Measurements from ENCODE around the gene RNASEH1. TPM values are rescaled to one million over a fixed set of nuclear protein-coding genes. Genes with fewer than 3 reads are reported as not detected.
A peak's percentile ranks its signal among the peaks of the same experiment; 100 is the strongest.
"Not testable (repeated sequence)": the region's sequence is repeated elsewhere in the genome, so short reads cannot be mapped to it uniquely, and the experiment has no call there.

RNASEH1 gene
- total and polyA plus RNA-seq, 5 donors from 2014 or later, result 29.7 to 33.2 (median 30.8) TPM

DNA sequence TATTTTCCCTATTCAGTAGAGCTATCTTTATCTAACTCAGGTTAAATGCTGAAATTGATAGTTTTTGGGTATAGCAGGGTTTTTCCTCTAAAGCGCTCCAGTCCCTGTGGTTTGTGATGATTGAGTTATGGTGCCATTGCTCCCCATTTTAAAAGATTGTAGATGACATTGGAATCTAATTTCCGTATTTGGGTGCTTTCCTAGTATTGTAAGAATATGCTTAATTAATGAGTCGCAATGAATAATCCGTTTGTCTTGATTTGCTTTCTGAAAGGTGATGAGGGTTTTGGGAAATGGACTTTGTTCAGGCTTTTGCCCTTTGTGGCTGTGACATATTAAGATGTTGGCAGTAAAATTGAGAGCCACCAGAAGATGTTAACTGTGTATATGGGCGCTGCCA lies 20.9 kb upstream of the RNASEH1 start:
- Histone ChIP-seq H3K9me3 (ENCODE audit: control insufficient read depth in 2 of 2, low read length in 2 of 2) (no peaks in the 10 kb centered on the region), H3K4me1 (ENCODE audit: control insufficient read depth, insufficient read depth, low read length, poor library complexity, severe bottlenecking) (peaks cover 25% of the 10 kb centered on the region), H3K27ac (ENCODE audit: insufficient read depth, low read length, poor library complexity, severe bottlenecking) (no peak overlapping the region), H3K27me3 (ENCODE audit: control insufficient read depth, insufficient read depth, low read length) (no peaks in the 10 kb centered on the region), H3K4me3 (ENCODE audit: low read depth, low read length) (no peak overlapping the region), H3K36me3 (ENCODE audit: control insufficient read depth, insufficient read depth, low read length) (peaks cover 73% of the 10 kb centered on the region)
- Mint-ChIP-seq H3K4me3 (peak overlapping the region in 1 of 4 donors; percentile 33), H3K4me1 (peaks cover 30 to 51% (median 32%) of the 10 kb centered on the region in 4 donors), H3K27me3 (no peaks in the 10 kb centered on the region), H3K27ac (peak overlapping the region in 1 of 3 donors; percentile 53), H3K9me3 (peaks cover 0 to 4% (median 0%) of the 10 kb centered on the region in 7 donors), H3K36me3 (peaks cover 51% of the 10 kb centered on the region)
- DNase-seq, result no peak
- no peak for ATAC-seq (ENCODE audit: low read depth in 2 of 2)

DNA sequence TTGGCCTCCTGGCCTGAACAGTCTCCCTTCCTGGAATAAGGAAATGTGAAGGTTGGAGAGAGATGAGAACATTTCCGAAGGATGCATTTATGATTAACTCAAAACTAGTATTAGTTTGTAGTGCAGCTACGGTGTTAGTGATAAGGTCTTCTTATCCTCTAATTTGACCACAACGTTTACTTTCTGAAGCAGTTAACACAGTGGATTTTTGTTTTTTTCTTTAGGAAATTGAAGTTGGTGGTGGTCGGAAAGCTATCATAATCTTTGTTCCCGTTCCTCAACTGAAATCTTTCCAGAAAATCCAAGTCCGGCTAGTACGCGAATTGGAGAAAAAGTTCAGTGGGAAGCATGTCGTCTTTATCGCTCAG lies 18.1 kb upstream of the RNASEH1 start:
- ATAC-seq (ENCODE audit: low read depth in 2 of 2); DNase-seq; H3K9me3 Mint-ChIP-seq; H3K9me3 ChIP-seq (ENCODE audit: control insufficient read depth in 2 of 2, low read length in 2 of 2); H3K27me3 Mint-ChIP-seq; H3K27me3 ChIP-seq (ENCODE audit: control insufficient read depth, insufficient read depth, low read length): not testable (repeated sequence)
- Mint-ChIP-seq H3K36me3 (peaks cover 40% of the 10 kb centered on the region), H3K4me3 (peak overlapping the region; percentile 81 to 93 (median 90)), H3K27ac (peak overlapping the region; percentile 84 to 94 (median 94)), H3K4me1 (peaks cover 23 to 53% (median 31%) of the 10 kb centered on the region in 4 donors)
- peaks cover 50% of the 10 kb centered on the region for H3K36me3 ChIP-seq (ENCODE audit: control insufficient read depth, insufficient read depth, low read length)
- H3K4me3 ChIP-seq (ENCODE audit: low read depth, low read length), result peak overlapping the region; percentile 69
- peaks cover 25% of the 10 kb centered on the region for H3K4me1 ChIP-seq (ENCODE audit: control insufficient read depth, insufficient read depth, low read length, poor library complexity, severe bottlenecking)
- peak overlapping the region; percentile 92 for H3K27ac ChIP-seq (ENCODE audit: insufficient read depth, low read length, poor library complexity, severe bottlenecking)

DNA sequence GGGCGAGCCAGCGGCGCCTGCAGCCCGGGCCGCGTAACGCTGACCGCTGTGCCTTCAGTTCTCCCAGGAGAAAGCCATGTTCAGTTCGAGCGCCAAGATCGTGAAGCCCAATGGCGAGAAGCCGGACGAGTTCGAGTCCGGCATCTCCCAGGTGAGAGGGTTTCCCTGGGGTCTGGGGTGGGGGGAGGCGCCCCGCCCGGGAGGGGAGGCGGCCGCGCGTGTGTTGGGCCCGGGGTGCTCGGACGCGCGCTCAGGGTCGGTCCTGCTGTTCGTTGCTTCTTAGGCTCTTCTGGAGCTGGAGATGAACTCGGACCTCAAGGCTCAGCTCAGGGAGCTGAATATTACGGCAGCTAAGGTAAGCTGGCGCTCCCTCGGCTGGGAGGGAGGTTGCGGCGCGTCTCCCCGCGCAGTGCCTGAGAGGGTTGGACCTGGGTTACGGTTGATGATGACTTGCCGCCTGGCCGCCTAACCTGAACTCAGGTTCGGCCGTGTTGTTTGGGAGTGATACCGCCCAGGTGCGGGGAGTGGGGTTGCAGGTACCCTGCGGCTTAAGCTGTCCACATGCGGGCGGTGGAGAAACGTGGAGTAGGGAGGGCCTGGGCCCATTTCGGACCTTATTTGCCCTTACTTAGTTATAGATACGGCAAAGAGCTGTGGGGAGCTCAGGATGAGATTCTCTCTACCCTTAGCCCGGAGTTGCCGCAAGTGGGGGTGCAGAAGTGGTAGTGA lies 17.6 kb upstream of the RNASEH1 start:
- Mint-ChIP-seq H3K4me3 (peak overlapping the region; percentile 81 to 93 (median 90)), H3K36me3 (peaks cover 37% of the 10 kb centered on the region), H3K4me1 (peaks cover 22 to 52% (median 31%) of the 10 kb centered on the region in 4 donors)

GRCh38 chr2:3574155-3574554 lies 16.0 kb upstream of the RNASEH1 start:
- no peaks in the 10 kb centered on the region for H3K27me3 ChIP-seq (ENCODE audit: control insufficient read depth, insufficient read depth, low read length)
- Mint-ChIP-seq H3K27me3 (no peaks in the 10 kb centered on the region), H3K36me3 (peaks cover 25% of the 10 kb centered on the region), H3K4me3 (peak overlapping the region; percentile 81 to 93 (median 90)), H3K9me3 (peaks cover 0 to 4% (median 0%) of the 10 kb centered on the region in 7 donors), H3K27ac (peak overlapping the region in 2 of 3 donors; percentile 86 to 94), H3K4me1 (peaks cover 19 to 43% (median 27%) of the 10 kb centered on the region in 4 donors)
- H3K27ac ChIP-seq (ENCODE audit: insufficient read depth, low read length, poor library complexity, severe bottlenecking), result no peak overlapping the region
- H3K4me3 ChIP-seq (ENCODE audit: low read depth, low read length), result no peak overlapping the region
- H3K36me3 ChIP-seq (ENCODE audit: control insufficient read depth, insufficient read depth, low read length), result peaks cover 30% of the 10 kb centered on the region
- DNase-seq (no peak), ATAC-seq (ENCODE audit: low read depth in 2 of 2) (no peak)
- H3K9me3 ChIP-seq (ENCODE audit: control insufficient read depth in 2 of 2, low read length in 2 of 2), result no peaks in the 10 kb centered on the region
- peaks cover 25% of the 10 kb centered on the region for H3K4me1 ChIP-seq (ENCODE audit: control insufficient read depth, insufficient read depth, low read length, poor library complexity, severe bottlenecking)

More for the DNA sequence above, 17.6 kb upstream of the RNASEH1 start:
- peaks cover 0 to 4% (median 0%) of the 10 kb centered on the region in 7 donors for H3K9me3 Mint-ChIP-seq
- Histone ChIP-seq H3K27ac (ENCODE audit: insufficient read depth, low read length, poor library complexity, severe bottlenecking) (peak overlapping the region; percentile 92), H3K4me1 (ENCODE audit: control insufficient read depth, insufficient read depth, low read length, poor library complexity, severe bottlenecking) (peaks cover 25% of the 10 kb centered on the region), H3K4me3 (ENCODE audit: low read depth, low read length) (peak overlapping the region; percentile 71), H3K9me3 (ENCODE audit: control insufficient read depth in 2 of 2, low read length in 2 of 2) (no peaks in the 10 kb centered on the region), H3K36me3 (ENCODE audit: control insufficient read depth, insufficient read depth, low read length) (peaks cover 45% of the 10 kb centered on the region), H3K27me3 (ENCODE audit: control insufficient read depth, insufficient read depth, low read length) (no peaks in the 10 kb centered on the region)
- no peaks in the 10 kb centered on the region for H3K27me3 Mint-ChIP-seq
- DNase-seq, result peak; percentile 11 to 42 (median 39)
- peak; percentile 12 to 25 for ATAC-seq (ENCODE audit: low read depth in 2 of 2)
- H3K27ac Mint-ChIP-seq, result peak overlapping the region; percentile 84 to 94 (median 94)

- peaks cover 14% of the 10 kb centered on the region for H3K36me3 Mint-ChIP-seq
- DNase-seq (no peak), ATAC-seq (ENCODE audit: low read depth in 2 of 2) (no peak)
- H3K4me1 Mint-ChIP-seq, result peaks cover 12 to 27% (median 17%) of the 10 kb centered on the region in 4 donors
- peaks cover 18% of the 10 kb centered on the region for H3K4me1 ChIP-seq (ENCODE audit: control insufficient read depth, insufficient read depth, low read length, poor library complexity, severe bottlenecking)
- peak overlapping the region in 1 of 4 donors; percentile 15 for H3K4me3 Mint-ChIP-seq
- H3K36me3 ChIP-seq (ENCODE audit: control insufficient read depth, insufficient read depth, low read length), result peaks cover 14% of the 10 kb centered on the region
- H3K27me3 ChIP-seq (ENCODE audit: control insufficient read depth, insufficient read depth, low read length), result no peaks in the 10 kb centered on the region
- no peak overlapping the region for H3K27ac ChIP-seq (ENCODE audit: insufficient read depth, low read length, poor library complexity, severe bottlenecking)
- no peak overlapping the region for H3K4me3 ChIP-seq (ENCODE audit: low read depth, low read length)
- no peak overlapping the region for H3K27ac Mint-ChIP-seq
- peaks cover 0 to 4% (median 0%) of the 10 kb centered on the region in 7 donors for H3K9me3 Mint-ChIP-seq
- no peaks in the 10 kb centered on the region for H3K9me3 ChIP-seq (ENCODE audit: control insufficient read depth in 2 of 2, low read length in 2 of 2)
- H3K27me3 Mint-ChIP-seq, result no peaks in the 10 kb centered on the region
These were observed 14.5 kb upstream of the RNASEH1 start for GRCh38 chr2:3572620-3573019.

- H3K36me3 Mint-ChIP-seq, result peaks cover 5% of the 10 kb centered on the region
- peaks cover 0 to 4% (median 0%) of the 10 kb centered on the region in 7 donors for H3K9me3 Mint-ChIP-seq
- Histone ChIP-seq H3K36me3 (ENCODE audit: control insufficient read depth, insufficient read depth, low read length) (peaks cover 2% of the 10 kb centered on the region), H3K9me3 (ENCODE audit: control insufficient read depth in 2 of 2, low read length in 2 of 2) (no peaks in the 10 kb centered on the region), H3K27me3 (ENCODE audit: control insufficient read depth, insufficient read depth, low read length) (no peaks in the 10 kb centered on the region), H3K4me1 (ENCODE audit: control insufficient read depth, insufficient read depth, low read length, poor library complexity, severe bottlenecking) (peaks cover 7% of the 10 kb centered on the region), H3K4me3 (ENCODE audit: low read depth, low read length) (no peak overlapping the region), H3K27ac (ENCODE audit: insufficient read depth, low read length, poor library complexity, severe bottlenecking) (no peak overlapping the region)
- ATAC-seq (ENCODE audit: low read depth in 2 of 2) (no peak), DNase-seq (no peak)
- peaks cover 6 to 15% (median 9%) of the 10 kb centered on the region in 4 donors for H3K4me1 Mint-ChIP-seq
- no peak overlapping the region for H3K4me3 Mint-ChIP-seq
- no peak overlapping the region for H3K27ac Mint-ChIP-seq
- H3K27me3 Mint-ChIP-seq, result no peaks in the 10 kb centered on the region
These were observed 13.2 kb upstream of the RNASEH1 start for GRCh38 chr2:3571284-3571683.

GRCh38 chr2:3569656-3570055 lies 11.5 kb upstream of the RNASEH1 start:
- not testable (repeated sequence) for H3K27me3 ChIP-seq (ENCODE audit: control insufficient read depth, insufficient read depth, low read length); DNase-seq; H3K36me3 Mint-ChIP-seq; H3K4me3 ChIP-seq (ENCODE audit: low read depth, low read length); H3K36me3 ChIP-seq (ENCODE audit: control insufficient read depth, insufficient read depth, low read length); H3K27me3 Mint-ChIP-seq; H3K4me3 Mint-ChIP-seq; H3K4me1 ChIP-seq (ENCODE audit: control insufficient read depth, insufficient read depth, low read length, poor library complexity, severe bottlenecking); H3K9me3 Mint-ChIP-seq; H3K27ac Mint-ChIP-seq; H3K4me1 Mint-ChIP-seq; H3K9me3 ChIP-seq (ENCODE audit: control insufficient read depth in 2 of 2, low read length in 2 of 2); H3K27ac ChIP-seq (ENCODE audit: insufficient read depth, low read length, poor library complexity, severe bottlenecking); ATAC-seq (ENCODE audit: low read depth in 2 of 2)

DNA sequence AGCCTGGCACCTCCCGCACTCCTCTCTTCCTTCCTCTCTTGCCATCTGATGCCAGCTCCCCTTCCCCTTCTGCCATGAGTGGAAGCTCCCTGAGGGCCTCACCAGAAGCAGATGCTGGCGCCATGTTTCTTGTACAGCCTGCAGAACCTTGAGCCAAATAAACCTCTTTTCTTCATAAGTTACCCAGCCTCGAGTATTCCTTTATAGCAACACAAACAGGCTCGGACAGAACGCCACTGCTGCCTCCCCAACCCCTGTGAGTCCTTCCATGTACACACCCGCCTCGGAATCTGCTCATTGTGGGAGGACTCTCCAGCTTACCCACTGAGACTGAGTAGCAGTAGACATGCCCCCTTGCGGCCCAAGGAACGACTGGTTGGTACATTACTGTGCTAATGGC lies 8.7 kb upstream of the RNASEH1 start:
- no peak overlapping the region for H3K27ac ChIP-seq (ENCODE audit: insufficient read depth, low read length, poor library complexity, severe bottlenecking)
- no peaks in the 10 kb centered on the region for H3K27me3 Mint-ChIP-seq
- no peaks in the 10 kb centered on the region for H3K27me3 ChIP-seq (ENCODE audit: control insufficient read depth, insufficient read depth, low read length)
- H3K36me3 Mint-ChIP-seq, result no peaks in the 10 kb centered on the region
- peak overlapping the region in 1 of 3 donors; percentile 23 for H3K27ac Mint-ChIP-seq
- H3K9me3 Mint-ChIP-seq, result no peaks in the 10 kb centered on the region
- H3K4me3 Mint-ChIP-seq, result no peak overlapping the region
- DNase-seq (no peak), ATAC-seq (ENCODE audit: low read depth in 2 of 2) (no peak)
- peaks cover 0 to 5% (median 0%) of the 10 kb centered on the region in 4 donors for H3K4me1 Mint-ChIP-seq
- H3K4me3 ChIP-seq (ENCODE audit: low read depth, low read length), result no peak overlapping the region
- H3K4me1 ChIP-seq (ENCODE audit: control insufficient read depth, insufficient read depth, low read length, poor library complexity, severe bottlenecking), result no peaks in the 10 kb centered on the region
- no peaks in the 10 kb centered on the region for H3K36me3 ChIP-seq (ENCODE audit: control insufficient read depth, insufficient read depth, low read length)
- H3K9me3 ChIP-seq (ENCODE audit: control insufficient read depth in 2 of 2, low read length in 2 of 2), result no peaks in the 10 kb centered on the region
